Stimulated activated CD4-positive, alpha-beta T cell treated with anti-CD3 and anti-CD28 coated beads, Interleukin-2, amount 100 ng/mL, for 48 hours (primary cell): ENCODE measurements around the gene ACER3.
"Not testable (repeated sequence)": the region's sequence is repeated elsewhere in the genome, so short reads cannot be mapped to it uniquely, and the experiment has no call there.

ENCODE experiments used
- DNase-seq, 2 donors: peaks; one replicate each; pipeline ENCODE4 v3.0.0-alpha.2; 2020

ACER3 gene

DNA sequence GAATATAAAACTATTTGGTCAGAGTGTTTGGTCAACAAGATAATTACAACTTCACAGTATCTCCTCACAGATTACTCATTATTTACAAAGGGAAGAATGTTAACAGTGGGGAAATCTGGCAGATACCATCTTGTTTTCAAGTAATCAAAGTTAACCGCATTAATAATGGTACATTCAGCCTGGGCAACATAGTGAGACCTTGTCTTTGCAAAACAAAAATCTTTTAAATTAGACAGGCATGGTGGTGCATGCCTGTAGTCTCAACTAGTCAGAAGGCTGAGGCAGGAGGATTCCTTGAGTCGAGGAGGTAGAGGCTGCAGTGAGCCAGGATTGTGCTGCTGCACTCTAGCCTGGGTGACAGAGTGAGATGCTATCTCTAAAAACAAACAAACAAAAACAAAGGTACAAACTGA is 78.5 kb downstream of the ACER3 start:
- no peak for DNase-seq

DNA sequence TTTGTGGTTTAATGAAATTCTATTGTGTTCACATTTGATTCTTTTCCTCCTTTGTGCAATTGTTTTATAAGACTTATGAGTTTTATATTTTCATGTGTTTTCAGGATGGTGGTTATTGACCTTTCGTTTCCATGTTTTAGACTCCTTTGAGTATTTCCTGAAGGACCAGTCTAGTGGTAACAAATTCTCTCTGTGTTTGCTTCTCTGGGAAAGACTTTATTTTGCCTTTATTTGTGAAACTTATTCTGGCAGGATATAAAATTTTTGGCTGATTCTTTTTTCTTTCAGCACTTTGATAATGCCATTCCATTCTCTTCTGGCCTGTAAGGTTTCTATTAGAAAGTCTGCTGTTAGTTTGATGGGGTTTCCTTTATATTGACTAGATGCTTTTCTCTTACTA is 83.5 kb downstream of the ACER3 start:
- DNase-seq = no peak

- DNase-seq = no peak
Measured at GRCh38 chr11:76946223-76946622, 85.5 kb downstream of the ACER3 start.

- DNase-seq = no peak
Measured at GRCh38 chr11:76947190-76947589, 86.5 kb downstream of the ACER3 start.

GRCh38 chr11:76947800-76948199 is 87.1 kb downstream of the ACER3 start:
- no peak for DNase-seq

DNA sequence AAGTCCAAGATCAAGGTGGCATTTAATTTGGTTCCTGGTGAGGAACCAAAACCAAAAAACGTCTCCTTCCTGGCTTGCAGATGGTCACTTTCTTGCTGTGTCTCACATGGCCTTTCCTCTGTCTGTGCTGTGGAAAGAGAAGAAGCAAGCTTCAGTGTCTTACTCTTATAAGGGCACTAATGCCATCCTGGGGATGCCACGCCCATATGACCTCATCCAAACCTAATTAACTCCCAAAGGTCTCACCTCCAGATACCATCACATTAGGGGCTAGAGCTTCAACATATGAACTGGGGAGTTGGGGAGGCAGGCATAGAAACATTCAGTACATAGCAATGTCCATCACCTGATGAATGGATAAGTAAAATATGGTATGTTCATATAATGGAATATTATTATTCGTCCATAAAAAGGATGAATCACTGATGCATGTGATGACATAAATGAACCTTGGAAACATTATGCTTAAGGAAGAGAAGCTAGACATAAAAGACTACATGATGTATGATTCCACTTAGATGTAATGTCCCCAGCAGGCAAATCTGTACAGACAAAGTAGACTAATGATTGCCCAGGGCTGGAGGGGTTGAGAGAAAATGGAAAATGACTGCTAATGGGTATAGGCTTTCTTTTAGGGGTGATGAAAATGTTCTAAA is 94.9 kb downstream of the ACER3 start:
- no peak for DNase-seq

GRCh38 chr11:76962583-76963416 is 102.1 kb downstream of the ACER3 start:
- DNase-seq = no peak

DNA sequence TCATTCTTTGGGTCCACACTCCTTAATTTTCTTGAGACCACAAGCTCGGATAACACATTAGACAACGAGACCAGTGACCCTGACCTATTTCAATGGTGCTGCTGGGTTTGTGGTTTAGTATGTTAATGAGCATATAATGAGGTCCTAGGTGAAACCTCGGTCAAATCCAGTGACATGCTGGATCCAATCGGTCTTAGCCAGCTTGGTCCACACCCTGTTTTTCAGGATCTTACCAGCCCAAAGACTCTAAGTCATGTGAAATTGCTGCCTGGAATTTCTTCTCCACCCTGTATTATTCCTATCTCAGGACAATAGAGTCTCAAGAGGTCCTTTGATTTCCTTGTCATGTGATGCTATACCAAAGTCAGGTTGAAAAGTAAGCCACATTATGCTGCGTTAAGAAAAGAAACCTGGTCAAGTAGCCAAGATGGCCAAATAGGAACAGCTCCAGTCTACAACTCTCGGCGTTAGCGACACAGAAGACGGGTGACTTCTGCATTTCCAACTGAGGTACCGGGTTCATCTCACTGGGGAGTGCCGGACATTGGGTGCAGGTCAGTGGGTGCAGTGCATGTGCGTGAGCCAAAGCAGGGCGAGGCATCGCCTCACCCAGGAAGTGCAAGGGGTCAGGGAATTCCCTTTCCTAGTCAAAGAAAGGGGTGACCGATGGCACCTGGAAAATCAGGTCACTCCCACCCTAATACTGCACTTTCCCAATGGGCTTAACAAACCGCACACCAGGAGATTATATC is 102.9 kb downstream of the ACER3 start:
- not testable (repeated sequence) for DNase-seq

GRCh38 chr11:76972051-76972450 is 111.3 kb downstream of the ACER3 start:
- DNase-seq = no peak

DNA sequence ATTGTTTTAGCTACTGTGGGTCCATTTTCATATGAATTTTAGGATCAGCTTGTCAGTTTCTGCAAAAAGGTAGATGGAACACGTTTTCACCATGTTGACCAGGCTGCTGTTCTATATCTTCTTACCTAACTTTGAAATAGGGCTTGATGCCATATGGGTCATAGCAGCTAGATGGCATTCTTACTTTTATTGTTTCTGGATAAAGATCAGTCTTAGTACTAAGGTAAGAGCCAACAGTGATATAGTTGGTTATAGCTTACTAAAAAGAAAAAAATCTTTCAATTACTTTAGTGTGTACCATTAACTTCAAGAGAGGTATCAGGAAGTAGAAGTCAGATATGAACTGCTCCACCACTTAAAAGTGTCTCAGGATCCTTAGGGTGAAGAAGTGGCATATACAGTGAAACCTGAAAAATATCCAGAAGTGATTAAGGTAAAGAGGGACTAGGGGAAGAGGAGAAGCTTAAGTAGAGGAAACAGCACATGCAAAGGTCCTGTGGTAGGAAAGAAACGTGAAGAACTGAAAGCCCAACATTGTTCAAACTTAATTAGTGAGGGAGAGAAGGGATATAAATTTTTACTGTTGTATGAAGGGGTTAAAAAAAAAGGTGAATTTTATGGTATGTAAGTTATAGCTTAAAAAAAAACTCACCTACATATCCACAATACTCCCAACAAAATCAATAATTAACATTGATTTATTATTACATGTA is 113.6 kb downstream of the ACER3 start:
- no peak for DNase-seq

DNA sequence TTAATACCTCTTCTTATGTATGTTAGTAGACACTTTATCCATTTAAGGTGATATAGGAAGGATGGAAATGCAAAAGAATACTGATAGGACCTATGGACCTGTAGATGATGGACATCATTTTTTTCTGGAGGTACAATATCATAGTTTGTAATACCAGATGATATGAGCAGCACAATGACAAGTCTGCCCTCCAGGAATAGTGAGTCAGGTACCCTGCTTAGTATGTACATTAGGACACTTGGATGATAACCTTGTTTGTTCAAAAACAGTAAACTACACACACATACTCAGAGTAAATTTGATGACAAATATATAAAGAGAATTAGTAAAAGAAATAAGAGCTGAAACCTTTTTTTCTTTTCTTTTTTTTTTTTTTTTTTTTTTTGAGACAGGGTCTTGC is 114.8 kb downstream of the ACER3 start:
- no peak for DNase-seq

- no peak for DNase-seq
Measured at GRCh38 chr11:76977791-76978190, 117.1 kb downstream of the ACER3 start.

GRCh38 chr11:76978239-76978638 is 117.5 kb downstream of the ACER3 start:
- no peak for DNase-seq

DNA sequence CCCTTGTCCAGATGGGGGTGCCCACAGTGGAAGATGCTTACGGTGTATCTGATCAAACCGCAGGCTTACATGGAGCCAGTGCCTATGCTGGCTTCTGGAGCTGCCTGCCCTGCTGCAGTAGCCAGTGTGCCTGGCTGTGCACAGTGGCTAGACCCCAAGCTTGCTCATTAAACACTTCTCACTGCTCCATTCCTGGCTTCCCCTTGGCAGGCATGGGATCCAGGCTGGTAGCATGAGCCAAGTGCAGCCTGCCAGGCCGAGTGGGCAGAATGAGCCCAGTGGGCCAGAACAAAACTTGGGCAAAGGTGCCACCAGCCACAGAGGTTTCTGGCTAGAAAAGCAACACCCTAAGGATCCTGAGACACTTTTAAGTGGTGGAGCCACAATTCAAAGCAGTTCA is 118.1 kb downstream of the ACER3 start:
- no peak for DNase-seq

DNA sequence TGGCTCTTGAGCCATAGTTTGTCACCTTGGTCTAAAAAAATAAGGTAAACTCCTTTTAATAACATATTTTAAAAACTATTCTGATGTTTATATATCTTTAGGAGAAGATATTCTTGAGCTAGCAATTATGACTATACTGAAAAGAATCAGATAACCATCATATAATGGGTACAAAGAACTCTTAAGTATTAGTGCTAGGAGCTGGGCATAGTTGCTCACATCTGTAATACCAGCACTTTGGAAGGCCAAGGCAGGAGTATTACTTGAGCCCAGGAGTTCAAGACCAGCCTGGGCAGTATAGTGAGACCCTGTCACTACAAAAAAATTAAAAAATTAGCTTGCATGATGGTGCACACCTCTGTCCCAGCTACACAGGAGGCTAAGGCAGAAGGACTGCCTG is 119.5 kb downstream of the ACER3 start:
- no peak for DNase-seq

DNA sequence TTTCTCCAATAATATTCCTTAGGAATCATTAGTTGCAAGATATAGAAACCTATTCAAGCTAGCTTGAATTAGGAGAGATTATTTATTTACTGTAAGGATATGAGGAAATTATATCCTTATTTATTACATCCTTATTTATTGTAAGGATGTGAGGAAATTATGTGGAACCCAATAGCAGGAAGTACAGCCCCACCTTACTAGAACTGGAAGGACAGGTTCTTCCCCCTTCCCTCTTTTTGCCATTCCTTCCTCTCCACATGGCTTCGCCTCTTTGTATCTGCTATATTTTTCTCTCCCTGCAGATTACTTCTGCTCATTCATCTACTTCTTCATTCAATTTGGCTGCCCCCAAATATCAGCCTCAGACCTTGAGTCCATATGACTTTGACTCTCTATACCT is 124.0 kb downstream of the ACER3 start:
- DNase-seq = no peak

DNA sequence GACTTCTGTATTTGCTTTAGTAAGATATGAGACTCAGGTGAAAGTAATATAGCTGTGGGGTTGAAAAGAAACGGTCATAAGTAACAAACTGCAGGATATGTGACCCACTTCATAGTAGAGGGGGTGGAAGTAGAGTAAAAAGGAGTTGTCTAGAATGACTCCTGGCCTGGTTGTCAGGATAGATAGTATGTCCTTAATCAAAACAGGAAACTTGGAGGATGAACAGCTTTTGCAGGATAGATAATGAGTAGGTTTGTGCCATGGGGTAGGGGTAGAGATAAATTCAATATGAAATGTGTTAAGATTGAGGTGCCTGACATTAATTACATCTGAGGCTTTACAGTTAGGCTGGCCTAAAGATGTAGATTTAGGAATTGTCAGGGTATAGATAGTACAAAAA is 126.5 kb downstream of the ACER3 start:
- DNase-seq = no peak

DNA sequence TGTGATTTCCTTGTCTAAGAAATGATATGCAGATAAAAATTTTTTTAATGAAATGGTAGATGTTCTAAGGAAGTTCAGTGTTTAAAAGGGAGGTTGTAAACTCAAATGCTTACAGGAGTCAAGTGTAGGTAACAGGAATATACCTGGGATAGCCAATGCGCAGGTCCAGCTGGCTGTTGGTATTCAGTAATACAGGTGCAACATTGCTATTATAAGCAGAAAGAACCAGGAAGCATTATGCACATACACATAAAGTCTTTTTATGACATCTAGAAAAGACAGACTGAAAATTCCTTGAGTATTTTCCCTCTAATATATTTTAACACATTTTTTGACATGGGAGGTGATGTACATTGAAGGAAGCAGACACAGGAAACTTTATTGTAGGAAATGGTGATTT is 129.9 kb downstream of the ACER3 start:
- no peak for DNase-seq

DNA sequence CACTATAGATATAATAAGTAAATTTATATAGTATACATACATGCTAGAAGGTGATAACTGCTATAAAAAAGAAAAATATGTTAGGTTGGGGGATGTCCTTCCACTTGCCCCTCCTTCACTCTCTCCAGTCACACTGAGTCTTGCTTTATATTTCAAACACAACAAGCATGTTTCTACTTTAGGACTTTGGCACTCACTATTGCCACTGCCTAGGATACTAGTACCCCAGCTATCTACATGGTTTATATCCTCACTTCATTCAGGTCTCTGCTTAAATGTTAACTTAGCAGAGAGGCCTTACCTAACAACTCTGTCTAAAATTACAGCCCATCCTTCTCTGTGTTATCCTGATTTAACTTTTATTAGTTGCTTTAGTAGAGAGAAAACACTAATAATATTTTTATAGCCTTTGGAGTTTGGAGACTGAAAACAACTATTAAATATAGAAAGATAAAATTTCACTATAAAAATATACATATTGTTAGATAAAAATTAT is 134.4 kb downstream of the ACER3 start:
- no peak for DNase-seq

- no peak for DNase-seq
Measured at GRCh38 chr11:76997512-76997911, 136.8 kb downstream of the ACER3 start.

- no peak for DNase-seq
Measured at GRCh38 chr11:76999597-76999996, 138.9 kb downstream of the ACER3 start.

DNA sequence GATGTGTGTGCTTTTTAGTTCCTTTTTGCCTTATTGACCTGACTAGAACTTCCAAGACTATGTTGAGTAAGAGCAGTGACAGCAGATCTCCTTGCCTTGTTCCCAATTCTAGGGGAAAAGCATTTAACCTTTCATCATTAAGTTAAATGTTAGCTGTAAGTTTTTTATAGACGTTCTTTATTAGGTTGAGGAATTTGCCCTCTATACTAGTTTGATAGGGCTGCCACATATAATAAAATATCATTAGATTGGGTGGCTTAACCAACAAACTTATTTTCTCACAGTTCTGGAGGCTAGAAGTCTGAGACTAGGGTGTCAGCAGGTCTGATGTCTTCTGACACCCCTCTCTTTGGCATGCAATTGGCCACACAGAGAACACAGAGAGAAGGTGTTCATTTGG is 140.9 kb downstream of the ACER3 start:
- DNase-seq = no peak

GRCh38 chr11:77002776-77003175 is 142.1 kb downstream of the ACER3 start:
- DNase-seq = no peak
